Stomach smooth muscle (tissue), 2 donors: ENCODE data around the gene NUP58.

ENCODE experiments used
- H3K27ac ChIP-seq: one replicate; pipeline ENCODE4 v1.7.0; 2013; ENCODE audit warnings: mild to moderate bottlenecking, low read length, inconsistent platforms
- H3K27me3 ChIP-seq, 2 donors: one replicate each; pipeline ENCODE4 v1.7.0; 2013; ENCODE audit warnings: low read length in 2 of 2; ENCODE audit not compliant: insufficient read depth in 2 of 2, control insufficient read depth in 1 of 2
- H3K36me3 ChIP-seq, 2 donors: one replicate each; pipeline ENCODE4 v1.7.0; 2013; ENCODE audit warnings: low read length in 2 of 2; ENCODE audit not compliant: control insufficient read depth in 2 of 2, insufficient read depth in 2 of 2
- H3K4me1 ChIP-seq: one replicate; pipeline ENCODE4 v1.7.0; 2013; ENCODE audit warnings: low read length; ENCODE audit not compliant: control insufficient read depth, insufficient read depth
- H3K4me3 ChIP-seq, 2 donors: one replicate each; pipeline ENCODE4 v1.7.0; 2013; ENCODE audit warnings: low read length in 2 of 2
- H3K9ac ChIP-seq, 2 donors: one replicate each; pipeline ENCODE4 v1.7.0; 2013; ENCODE audit warnings: low read length in 2 of 2, mild to moderate bottlenecking in 1 of 2
- H3K9me3 ChIP-seq, 2 donors: one replicate each; pipeline ENCODE4 v1.7.0; 2013; ENCODE audit warnings: low read length in 2 of 2; ENCODE audit not compliant: control insufficient read depth in 2 of 2
- donor health status: healthy.
- donor health status: Pancreatic carcinoma.

Gene NUP58

GRCh38 chr13:25281935-25282332 lies 19.5 kb upstream of the NUP58 start:
- Histone ChIP-seq H3K4me3 (no peak overlapping the region), H3K36me3 (no peaks in the 10 kb centered on the region), H3K27me3 (no peaks in the 10 kb centered on the region), H3K9ac (no peak overlapping the region), H3K27ac (no peak overlapping the region), H3K9me3 (no peaks in the 10 kb centered on the region), H3K4me1 (peaks cover 7% of the 10 kb centered on the region)

- Histone ChIP-seq H3K4me3 (peak overlapping the region; percentile 70 to 91), H3K4me1 (peaks cover 7% of the 10 kb centered on the region), H3K27ac (peak overlapping the region; percentile 56), H3K9me3 (no peaks in the 10 kb centered on the region), H3K36me3 (no peaks in the 10 kb centered on the region), H3K9ac (peak overlapping the region; percentile 91 to 92), H3K27me3 (no peaks in the 10 kb centered on the region)
Measured at GRCh38 chr13:25286308-25286968, 15.0 kb upstream of the NUP58 start.

GRCh38 chr13:25286969-25287961 lies 14.2 kb upstream of the NUP58 start, which contains the start of gene MTMR6:
TSS of gene MTMR6 (minus strand) at chr13:25287488. CDS start at chr13:25287247, 241 bp downstream.
- peak within 1 kb of the TSS; percentile 91 to 92 for H3K9ac ChIP-seq
- H3K27ac ChIP-seq: peak within 1 kb of the TSS; percentile 56
- H3K27me3 ChIP-seq: no peaks in the 10 kb centered on the region
- no peaks in the 10 kb centered on the region for H3K36me3 ChIP-seq
- H3K9me3 ChIP-seq: no peaks in the 10 kb centered on the region
- H3K4me3 ChIP-seq: peak within 1 kb of the TSS; percentile 70 to 91
- peaks cover 7% of the 10 kb centered on the region for H3K4me1 ChIP-seq

DNA sequence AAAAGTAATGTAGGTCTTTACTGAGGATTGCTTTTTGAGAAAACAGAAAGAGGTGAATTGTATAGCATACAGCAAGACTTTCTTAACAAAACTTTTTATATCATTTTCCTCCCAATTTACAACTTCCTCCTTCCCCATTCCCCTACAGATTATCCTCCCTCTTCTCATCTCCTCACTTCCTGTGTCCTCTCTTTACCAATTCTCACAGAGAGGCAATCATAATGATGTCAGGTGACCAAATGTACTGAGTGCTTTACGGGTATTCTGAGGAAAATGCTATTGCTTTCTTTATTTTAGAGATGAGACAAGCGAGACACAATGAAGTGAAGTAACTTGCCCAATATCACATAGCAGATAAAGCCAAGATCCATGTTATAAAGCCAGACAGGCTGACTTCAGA lies 12.5 kb upstream of the NUP58 start:
- Histone ChIP-seq H3K9ac (no peak overlapping the region), H3K27me3 (no peaks in the 10 kb centered on the region), H3K4me3 (no peak overlapping the region), H3K27ac (no peak overlapping the region), H3K4me1 (peaks cover 7% of the 10 kb centered on the region), H3K9me3 (no peaks in the 10 kb centered on the region), H3K36me3 (no peaks in the 10 kb centered on the region)

DNA sequence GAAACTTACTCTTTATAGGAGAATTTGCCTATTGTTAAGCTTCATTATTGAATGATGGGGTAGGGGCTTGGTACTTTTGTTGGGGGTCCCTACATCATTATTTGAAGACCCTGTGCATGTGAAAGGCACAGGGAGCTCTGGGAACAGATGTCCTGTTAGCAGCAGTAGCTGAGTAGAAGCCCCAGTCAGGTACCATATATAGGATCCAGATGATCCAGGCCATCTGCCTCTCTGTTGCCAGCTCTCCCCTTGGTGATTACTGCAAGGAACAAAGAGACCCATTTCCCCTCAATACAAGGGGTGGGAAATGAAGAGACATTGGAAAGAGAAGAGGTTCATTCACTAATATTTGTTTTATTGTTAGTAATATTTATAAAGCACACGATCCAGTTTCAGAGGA lies 9.7 kb upstream of the NUP58 start:
- no peak overlapping the region for H3K27ac ChIP-seq

GRCh38 chr13:25292301-25292700 lies 9.1 kb upstream of the NUP58 start:
- no peaks in the 10 kb centered on the region for H3K36me3 ChIP-seq
- H3K27ac ChIP-seq: no peak overlapping the region
- no peak overlapping the region for H3K9ac ChIP-seq
- no peaks in the 10 kb centered on the region for H3K9me3 ChIP-seq
- no peaks in the 10 kb centered on the region for H3K27me3 ChIP-seq
- no peak overlapping the region for H3K4me3 ChIP-seq
- H3K4me1 ChIP-seq: no peaks in the 10 kb centered on the region

More for the DNA sequence above, 9.7 kb upstream of the NUP58 start:
- Histone ChIP-seq H3K9me3 (no peaks in the 10 kb centered on the region), H3K4me3 (no peak overlapping the region), H3K4me1 (no peaks in the 10 kb centered on the region), H3K27me3 (no peaks in the 10 kb centered on the region), H3K9ac (no peak overlapping the region), H3K36me3 (no peaks in the 10 kb centered on the region)

DNA sequence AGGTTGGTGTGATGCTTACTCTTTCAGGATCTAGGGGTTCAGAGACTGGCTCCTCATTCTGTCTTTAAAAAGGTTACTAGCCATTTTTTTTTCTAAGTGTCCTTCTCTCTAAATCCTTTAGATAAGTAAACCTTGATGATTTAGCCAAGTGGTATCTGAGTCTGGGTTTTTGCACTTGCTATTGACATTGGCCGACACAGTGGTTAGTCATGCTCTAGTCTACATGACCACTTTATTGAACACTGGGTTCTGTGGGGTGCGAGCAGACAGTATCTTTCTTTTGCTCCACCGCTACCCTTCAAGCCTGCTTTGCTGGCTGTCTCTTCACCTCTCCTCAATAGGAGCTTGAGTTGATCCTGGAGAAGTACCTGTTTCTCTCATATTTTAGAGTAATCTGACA lies 6.2 kb upstream of the NUP58 start:
- Histone ChIP-seq H3K9me3 (no peaks in the 10 kb centered on the region), H3K27me3 (no peaks in the 10 kb centered on the region), H3K36me3 (no peaks in the 10 kb centered on the region), H3K4me3 (no peak overlapping the region), H3K27ac (no peak overlapping the region), H3K4me1 (no peaks in the 10 kb centered on the region), H3K9ac (no peak overlapping the region)

GRCh38 chr13:25295701-25296100 lies 5.7 kb upstream of the NUP58 start:
- H3K9ac ChIP-seq: no peak overlapping the region
- H3K27ac ChIP-seq: no peak overlapping the region
- no peaks in the 10 kb centered on the region for H3K36me3 ChIP-seq
- no peaks in the 10 kb centered on the region for H3K9me3 ChIP-seq
- no peak overlapping the region for H3K4me3 ChIP-seq
- no peaks in the 10 kb centered on the region for H3K27me3 ChIP-seq
- peaks cover 1% of the 10 kb centered on the region for H3K4me1 ChIP-seq

DNA sequence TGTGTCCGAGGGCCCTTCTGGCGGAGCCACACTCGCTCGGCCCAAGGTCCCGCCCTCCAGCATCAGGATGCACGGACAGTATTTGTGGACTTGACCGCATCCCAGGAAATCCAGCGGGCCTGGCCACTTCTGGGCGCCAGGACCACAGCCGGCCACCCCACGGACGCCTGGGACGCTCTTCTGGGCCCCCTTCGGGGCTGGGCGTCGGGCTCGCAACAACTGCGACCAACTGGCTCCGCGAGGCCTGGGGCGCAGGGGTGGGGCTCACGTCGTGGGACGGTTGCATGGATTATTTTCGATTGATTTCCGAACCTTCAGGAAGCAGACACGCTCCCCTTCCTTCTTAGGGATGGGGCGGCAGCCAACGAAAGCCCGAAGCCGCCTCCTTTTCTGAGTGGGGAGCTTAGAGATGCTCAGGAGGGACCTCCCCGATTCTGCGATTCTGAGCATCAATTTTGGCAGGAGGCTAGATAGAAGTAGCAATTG lies 521 bp upstream of the NUP58 start:
- peak overlapping the region; percentile 89 to 94 for H3K4me3 ChIP-seq
- H3K9ac ChIP-seq: peak overlapping the region; percentile 85 to 96
- H3K36me3 ChIP-seq: peaks cover 0 to 10% of the 10 kb centered on the region in 2 donors
- peaks cover 4% of the 10 kb centered on the region for H3K4me1 ChIP-seq
- H3K27me3 ChIP-seq: no peaks in the 10 kb centered on the region
- no peaks in the 10 kb centered on the region for H3K9me3 ChIP-seq
- peak overlapping the region; percentile 88 for H3K27ac ChIP-seq

GRCh38 chr13:25302121-25302520 lies 696 bp downstream of the NUP58 start:
- peak overlapping the region; percentile 85 to 95 for H3K9ac ChIP-seq
- H3K27ac ChIP-seq: peak overlapping the region; percentile 88
- H3K36me3 ChIP-seq: peaks cover 0 to 10% of the 10 kb centered on the region in 2 donors
- H3K27me3 ChIP-seq: no peaks in the 10 kb centered on the region
- H3K4me3 ChIP-seq: peak overlapping the region; percentile 89 to 94
- H3K4me1 ChIP-seq: peaks cover 4% of the 10 kb centered on the region
- H3K9me3 ChIP-seq: no peaks in the 10 kb centered on the region
